GM21717 (cell line): Measurements from ENCODE around the gene HIVEP2.
"Not testable (repeated sequence)": the region's sequence is repeated elsewhere in the genome, so short reads cannot be mapped to it uniquely, and the experiment has no call there.

Source experiments
- ATAC-seq: cut with Tn5 transposase; IDR thresholded peaks from one replicate; pipeline ENCODE4 v1.9.1; 2021; ENCODE audit warnings: mild to moderate bottlenecking, moderate library complexity; ENCODE audit not compliant: unreplicated experiment

Gene HIVEP2, protein sequence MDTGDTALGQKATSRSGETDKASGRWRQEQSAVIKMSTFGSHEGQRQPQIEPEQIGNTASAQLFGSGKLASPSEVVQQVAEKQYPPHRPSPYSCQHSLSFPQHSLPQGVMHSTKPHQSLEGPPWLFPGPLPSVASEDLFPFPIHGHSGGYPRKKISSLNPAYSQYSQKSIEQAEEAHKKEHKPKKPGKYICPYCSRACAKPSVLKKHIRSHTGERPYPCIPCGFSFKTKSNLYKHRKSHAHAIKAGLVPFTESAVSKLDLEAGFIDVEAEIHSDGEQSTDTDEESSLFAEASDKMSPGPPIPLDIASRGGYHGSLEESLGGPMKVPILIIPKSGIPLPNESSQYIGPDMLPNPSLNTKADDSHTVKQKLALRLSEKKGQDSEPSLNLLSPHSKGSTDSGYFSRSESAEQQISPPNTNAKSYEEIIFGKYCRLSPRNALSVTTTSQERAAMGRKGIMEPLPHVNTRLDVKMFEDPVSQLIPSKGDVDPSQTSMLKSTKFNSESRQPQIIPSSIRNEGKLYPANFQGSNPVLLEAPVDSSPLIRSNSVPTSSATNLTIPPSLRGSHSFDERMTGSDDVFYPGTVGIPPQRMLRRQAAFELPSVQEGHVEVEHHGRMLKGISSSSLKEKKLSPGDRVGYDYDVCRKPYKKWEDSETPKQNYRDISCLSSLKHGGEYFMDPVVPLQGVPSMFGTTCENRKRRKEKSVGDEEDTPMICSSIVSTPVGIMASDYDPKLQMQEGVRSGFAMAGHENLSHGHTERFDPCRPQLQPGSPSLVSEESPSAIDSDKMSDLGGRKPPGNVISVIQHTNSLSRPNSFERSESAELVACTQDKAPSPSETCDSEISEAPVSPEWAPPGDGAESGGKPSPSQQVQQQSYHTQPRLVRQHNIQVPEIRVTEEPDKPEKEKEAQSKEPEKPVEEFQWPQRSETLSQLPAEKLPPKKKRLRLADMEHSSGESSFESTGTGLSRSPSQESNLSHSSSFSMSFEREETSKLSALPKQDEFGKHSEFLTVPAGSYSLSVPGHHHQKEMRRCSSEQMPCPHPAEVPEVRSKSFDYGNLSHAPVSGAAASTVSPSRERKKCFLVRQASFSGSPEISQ (N-terminal part only)

DNA sequence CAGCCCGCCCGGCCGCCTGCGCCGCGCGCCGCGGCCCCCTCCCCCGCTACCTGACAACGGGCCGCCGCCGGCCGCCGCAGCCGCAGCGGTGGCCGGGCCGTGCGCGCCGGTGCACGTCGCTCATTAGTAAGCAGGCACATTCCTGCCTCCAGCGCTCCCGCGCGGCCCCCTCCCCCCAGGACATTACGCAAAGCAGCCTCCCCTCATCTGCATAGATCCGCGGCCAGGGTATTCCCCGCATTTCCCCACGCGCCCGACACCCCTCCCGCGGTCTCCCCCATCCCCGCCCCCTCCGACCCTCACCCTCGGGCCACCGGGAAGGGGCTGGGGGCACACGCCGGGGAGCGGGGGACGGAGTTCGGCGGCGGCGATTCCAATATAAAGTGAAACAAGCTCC, at the start of gene HIVEP2:
HIVEP2 (minus strand) TSS at position 128 of the 397 bp plus-strand sequence. CDS start 170,438 bp downstream, outside the sequence.
- ATAC-seq: peak; percentile 23

DNA sequence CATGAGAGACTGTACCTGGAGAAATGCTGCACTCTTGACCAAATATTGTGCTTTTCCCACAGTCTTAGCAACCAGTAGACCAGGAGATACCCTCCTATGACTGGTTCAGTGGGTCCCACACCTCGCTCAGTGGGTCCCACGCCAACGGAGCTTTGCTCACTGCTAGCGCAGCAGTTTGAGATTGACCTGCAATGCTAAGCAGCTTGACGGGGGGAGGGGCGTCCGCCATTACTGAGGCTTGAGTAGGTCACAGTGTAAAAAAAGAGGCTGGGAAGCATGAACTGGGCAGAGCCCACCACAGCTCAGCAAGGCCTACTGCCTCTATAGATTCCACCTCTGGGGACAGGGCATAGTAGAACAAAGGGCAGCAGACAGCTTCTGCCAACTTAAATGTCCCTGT, 49.0 kb upstream of the HIVEP2 start:
- no peak for ATAC-seq

DNA sequence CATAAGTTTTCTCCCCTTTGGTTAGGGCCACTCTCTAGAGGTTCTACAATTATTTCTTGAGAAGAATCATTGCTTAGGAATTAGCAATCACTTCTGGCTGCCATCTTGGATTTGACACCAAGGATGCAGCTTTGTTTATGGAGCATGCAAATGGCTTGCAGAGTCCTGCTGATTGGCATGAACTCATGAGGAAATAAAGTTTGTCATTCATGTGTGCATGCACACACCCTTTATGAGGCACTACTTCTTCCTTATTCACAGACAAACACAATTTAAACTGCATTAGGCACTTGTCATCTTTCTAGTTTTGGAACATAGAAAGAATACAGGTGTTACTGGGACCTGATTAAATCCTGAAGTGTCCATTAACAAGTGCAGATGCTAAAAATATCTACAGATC, 42.5 kb upstream of the HIVEP2 start:
- ATAC-seq: no peak

DNA sequence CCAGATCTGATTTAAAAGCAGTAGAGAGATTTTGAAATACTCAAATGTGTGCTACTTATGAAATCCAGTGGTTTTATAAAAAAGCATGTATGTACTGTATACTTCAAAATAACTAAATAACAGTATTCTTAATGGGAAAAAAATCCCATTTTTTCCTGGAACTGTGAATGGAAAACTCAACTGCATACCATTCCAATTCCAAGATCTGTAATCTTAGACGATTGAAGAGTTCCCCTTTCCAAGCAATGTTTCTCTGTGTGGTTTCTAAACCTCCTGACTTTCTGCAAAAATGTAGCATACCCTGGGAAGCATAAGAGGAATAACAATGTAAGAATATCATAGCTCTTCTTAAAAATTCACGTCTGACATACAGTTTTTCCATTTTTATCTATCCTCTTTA, 40.3 kb upstream of the HIVEP2 start:
- ATAC-seq: no peak

DNA sequence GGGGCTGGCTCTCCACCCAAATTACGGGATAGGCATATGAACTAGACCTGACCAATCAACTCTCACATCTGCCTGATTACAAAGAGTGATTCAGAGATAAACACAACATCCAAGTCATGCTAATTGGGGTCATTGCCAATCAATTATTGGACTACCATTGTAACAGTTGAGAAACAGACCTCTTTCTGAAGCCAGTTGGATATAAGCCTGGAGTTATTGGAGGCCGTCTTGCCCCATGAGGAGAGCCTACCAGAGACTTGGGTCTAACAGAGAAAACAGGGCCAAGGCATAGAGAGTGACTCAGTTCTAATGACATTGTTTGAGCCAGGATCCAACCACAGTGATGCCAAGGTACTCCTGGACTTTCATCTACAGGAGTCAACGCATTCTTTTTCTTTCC, 39.4 kb upstream of the HIVEP2 start:
- ATAC-seq: no peak

DNA sequence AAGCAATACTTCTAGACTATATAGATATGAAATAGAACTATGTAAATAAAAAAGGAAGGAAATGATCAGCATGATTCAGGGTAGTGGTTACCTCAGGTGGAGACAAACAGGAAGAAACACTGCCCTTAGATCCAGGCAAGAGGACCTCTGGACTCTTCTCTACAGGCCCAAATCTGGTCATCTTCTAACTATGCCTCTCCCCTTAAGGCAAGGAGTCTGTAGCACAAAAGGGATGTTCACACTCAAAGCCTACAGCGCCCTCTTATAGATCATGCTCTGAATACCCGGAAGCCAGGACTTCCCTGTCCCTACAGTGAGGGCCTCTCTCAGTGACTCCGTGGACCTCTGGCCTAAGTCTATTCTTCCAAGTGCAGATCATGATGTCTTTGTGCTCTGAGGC, 30.4 kb upstream of the HIVEP2 start:
- no peak for ATAC-seq

DNA sequence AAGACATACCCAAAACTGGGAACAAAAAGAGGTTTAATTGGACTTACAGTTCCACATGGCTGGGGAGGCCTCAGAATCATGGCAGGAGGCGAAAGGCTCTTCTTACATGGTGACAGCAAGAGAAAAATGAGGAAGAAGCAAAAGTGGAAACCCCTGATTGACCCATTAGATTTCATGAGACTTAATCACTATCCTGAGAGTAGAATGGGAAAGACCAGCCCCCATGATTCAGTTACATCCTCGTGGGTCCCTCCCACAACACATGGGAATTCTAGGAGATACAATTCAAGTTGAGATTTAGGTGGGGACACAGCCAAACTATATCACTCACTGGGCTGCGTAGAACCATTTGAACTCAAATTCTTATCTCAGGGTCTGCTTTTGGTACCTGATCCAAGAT, 26.0 kb upstream of the HIVEP2 start:
- not testable (repeated sequence) for ATAC-seq

DNA sequence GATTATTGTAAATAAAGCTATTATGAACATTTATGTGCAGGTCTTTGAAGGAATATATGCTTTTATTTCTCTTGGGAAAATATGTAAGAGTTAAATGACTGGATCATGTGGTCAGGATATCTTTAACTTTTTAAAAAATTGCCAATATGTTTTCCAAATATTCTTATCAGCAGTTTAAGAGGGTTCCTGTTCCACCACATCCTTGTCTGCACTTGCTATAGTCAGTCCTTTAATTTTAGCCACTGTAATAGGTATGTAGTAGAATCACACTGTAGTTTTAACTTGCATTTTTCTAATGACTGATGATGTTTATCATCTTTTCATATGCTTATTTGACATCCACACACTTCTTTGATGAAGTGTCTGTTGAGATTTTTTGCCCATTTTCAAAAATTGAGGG, 23.6 kb upstream of the HIVEP2 start:
- ATAC-seq: no peak

DNA sequence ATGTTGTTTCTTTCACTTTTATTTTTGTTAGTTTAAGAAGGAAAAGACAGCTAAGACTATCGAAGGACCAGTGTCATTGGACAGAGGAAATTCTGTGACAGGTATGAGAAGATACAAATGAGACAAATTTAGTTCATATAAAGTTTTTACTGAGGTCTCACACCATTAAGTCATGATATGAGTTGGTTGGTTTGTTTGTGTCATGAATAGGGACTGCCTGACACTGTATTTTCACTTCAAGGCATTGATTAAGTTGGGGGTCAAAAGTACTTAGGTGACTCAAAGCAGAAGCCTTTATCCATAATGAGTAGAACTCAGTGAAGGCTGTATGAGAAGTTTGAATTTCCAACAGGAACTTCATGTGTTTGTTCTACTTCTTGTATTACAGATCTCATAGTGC, 21.3 kb upstream of the HIVEP2 start:
- no peak for ATAC-seq

DNA sequence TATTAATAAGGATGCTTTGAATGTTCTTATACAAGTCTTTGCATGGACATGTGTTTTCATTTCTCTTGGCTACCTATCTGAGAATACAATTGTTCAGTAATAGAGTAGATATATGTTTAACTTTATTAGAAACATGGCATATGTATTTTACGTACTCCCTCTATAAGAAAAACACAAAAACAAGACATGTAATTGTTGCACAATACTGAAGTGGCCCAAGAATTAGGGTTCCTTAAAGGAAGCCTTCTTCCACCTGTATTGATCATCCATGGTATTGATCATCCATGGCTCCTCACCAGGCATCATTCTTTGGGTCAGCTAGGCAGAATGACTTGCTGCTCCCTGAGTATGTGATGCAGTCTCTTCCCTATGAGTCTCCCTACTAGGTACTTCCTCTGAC, 20.2 kb upstream of the HIVEP2 start:
- ATAC-seq: no peak

DNA sequence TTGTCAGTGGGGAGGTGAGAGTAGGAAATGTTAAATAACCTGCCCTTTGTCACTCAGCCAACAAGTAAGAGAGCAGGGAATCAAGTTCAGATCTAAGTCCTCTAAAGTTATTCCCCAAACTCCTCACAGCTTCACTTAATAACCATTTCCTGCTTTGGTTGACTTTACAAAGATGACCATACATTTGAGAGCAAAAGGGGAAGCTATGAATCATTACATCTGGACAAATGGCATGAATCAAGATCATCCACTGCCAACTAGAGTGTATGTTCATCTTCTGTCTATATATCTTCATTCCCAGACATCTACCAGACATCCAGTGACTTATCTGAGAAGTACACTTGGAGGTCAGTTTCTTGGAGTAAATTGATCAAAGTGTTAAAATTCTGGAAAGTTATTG, 15.1 kb upstream of the HIVEP2 start:
- no peak for ATAC-seq

DNA sequence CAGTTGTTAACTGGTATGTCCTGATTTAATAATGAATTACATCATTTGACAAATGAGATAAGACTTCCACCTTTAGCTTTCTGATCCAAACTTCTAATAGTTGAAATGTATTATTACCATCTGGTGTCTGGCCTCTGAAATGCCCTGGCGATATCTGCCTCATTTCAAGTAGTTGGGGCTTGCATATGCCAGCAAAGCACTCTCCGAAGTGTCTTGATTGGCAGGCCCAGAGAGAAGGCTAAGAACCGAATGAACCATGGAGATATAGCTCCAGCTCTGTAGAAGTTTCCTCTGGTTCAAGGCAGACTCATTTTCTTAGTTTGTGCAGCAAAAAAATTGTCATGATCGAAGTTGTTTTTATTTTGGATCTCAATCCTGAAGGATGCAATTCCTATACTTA, 13.4 kb upstream of the HIVEP2 start:
- no peak for ATAC-seq

DNA sequence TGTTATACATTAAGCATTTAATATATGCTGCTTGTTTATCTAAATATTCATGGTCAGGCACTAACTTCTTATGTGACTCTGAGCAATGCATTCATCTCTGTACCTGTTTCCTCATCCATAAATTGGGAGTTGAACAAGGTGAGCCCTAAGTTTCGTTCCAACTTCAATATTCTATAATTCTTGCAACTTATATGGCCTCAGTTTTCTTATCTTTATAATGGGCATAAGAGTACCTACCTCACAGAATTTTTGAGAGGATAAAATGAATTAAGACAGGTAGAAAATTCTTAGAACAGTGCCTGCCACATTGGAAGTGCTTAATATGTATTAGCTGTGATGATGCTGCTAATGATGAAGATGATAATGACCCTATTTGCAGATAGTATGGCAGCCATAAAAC, 11.8 kb upstream of the HIVEP2 start:
- ATAC-seq: no peak

DNA sequence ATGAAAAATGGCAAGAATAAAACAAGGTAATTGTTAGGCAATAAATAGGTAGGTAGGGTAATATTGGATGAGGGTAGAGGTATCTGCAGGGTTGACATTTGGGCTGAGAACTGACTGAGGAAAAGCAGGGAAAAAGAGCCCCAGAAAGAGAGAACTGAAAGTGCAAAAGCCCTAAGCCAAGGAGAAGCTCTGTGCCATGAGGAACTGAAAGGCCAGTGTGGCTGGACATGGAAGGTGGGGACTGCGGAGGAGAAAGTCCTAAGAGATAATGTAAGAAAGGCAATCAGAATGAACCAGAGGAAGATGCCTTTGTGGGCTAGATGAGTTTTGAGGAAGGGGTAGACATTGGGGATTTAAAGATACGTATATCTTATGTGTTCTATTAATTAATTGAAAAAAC, 9.9 kb upstream of the HIVEP2 start:
- ATAC-seq: no peak

DNA sequence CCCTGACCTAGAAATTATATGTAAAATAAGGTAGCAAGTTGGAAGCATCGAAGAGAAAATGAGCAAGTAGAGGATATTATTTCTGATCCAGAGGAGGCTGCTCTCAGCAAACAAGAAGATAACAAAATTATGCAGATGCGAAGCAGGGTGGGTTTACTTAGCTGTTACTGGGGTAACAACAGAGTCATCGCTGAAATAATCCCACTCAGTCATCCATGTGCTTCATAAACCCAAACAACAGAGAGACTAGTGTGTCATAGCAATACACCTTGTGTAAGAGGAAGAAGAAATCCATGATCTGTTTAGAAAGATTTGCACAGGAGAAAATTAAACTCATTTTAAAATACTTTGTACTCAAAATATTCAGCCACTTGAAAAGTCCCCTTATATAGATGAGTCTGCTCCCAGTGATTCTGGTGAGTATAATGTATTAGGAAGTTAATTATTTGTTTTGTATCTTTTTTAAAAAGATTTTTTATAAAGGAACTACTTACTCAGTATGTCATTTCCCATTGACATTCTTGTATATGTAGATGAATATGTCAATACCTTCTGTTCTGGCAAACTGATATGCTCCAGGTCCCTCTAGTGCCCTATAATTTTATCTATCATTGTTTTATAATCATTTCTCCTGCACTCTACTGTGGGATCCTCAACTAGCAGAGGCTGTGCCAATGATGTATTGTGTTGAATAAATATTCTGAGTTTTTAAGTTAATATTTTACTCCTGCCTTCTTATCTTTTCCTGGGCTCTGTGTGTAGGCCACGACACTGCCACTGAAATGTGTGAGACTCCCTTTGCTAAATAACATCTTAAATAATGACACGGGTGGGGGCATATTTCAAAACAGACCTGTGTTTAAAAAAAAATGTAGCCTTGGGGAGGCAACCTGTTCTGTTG, 8.6 kb upstream of the HIVEP2 start:
- ATAC-seq: no peak

DNA sequence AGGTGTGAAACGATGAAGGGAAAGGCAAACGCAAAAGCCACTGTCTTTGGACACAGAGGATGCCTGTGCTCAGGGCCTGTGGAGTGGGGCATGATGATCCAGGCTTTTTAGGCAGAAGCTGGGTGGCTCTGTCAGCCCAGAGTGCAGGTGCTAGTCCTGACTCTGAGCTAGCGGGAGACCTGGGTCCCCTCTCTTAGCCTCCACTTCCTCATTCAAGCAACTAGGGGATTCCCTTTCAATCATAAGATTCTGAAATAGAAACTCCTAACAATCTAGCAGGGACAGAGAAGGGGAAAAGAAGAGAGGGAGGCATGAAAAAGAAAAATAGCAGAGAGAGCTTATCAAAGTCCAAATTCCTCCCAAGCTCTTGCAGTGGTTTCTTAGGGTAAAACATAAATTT, 7.6 kb upstream of the HIVEP2 start:
- ATAC-seq: peak; percentile 74

DNA sequence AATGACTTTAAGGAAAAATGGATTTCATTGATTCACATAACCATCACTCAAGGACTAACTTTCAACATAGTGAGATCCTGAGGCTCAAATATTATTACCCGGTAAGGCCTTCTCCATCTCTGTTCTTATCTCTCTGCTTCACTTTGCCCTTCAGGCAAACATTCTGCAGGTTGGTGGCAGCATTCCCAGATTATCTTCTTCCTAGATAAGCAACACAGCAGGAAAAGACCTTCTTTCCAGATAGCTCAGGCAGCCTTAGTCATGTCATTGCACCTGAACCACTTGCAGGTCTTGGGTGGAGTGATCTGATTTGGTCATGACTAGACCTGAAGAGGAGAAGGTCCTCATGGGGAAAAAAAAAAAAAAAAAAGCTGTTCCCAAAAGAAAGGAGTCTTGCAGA, 5.3 kb upstream of the HIVEP2 start:
- no peak for ATAC-seq

DNA sequence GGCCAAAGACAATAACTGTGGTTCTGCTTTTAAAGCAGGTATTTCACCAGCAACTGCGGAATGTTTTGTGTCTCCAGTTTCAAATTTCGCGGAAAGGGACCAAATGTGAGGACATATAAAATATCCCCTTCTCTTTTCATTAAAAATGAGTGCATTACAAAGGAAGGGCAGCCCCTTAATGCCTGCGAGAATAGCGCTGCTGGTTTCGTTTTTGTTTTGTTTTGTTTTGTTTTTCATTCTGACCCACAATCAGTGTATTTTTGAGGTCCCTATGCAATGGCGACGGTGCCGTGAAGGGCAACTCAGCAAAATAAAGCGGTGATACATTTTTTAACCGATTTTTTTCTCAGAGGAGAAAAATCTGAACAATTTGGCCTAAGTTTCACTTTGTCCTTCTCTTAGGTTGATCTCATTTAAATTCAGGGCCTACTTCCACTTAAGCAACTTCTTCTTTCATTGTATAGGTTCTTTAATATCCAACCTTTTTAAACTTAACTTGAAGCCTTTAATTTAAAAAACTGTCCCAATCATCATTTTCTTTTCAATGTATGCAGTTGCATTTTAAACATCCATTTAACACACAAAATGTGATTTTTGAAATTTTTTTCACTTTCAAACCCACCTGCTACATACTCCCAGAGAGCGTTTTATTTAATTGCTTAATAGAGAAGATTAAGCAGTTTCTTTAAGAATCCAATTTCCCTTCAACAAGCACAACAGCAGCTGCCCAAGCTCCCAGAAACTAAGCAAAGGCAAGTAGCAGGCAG, 2.9 kb upstream of the HIVEP2 start:
- peak; percentile 27 for ATAC-seq

DNA sequence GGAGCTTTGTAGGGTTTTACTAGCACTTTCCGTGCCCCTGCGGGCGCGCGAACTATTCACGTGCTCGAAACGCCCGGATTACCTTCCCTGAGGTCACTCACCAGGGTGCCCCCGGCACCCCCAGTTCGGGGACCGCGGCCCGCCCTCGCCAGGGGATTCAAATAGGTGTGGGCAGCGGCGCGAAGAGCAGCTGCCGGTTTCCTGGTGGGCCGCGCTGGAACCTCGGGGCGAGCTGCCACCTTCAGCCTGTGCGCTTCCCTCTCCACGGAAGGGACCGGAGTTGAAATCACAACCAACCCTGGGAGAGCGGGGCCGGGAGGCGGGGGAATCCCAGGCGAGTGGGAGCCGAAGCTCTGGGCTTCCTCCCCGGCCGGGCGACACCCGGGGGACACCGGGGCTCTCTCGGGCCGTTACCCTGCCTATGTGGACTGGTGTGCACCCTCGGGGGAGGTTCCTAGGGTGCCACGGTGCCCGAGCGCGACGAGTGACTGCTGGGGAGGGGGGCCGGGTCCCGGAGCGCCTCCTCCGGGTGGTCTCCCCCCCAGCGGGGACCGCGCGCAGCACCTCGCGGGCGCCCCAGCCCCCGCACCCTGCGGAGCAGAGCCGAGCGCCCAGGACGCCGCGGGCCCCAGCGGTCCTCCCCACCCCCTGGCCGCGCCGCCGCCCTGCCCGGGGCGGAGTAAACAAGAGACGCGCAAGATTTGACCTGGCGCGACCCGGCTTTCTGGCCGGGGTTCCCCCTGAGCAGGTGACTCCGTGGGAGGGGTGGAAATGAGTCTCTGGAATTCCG, 2.1 kb upstream of the HIVEP2 start:
- peak; percentile 50 for ATAC-seq
